GM23338 (cell line): ENCODE measurements around the gene RALY. TPM values are rescaled to one million over a fixed set of nuclear protein-coding genes. Genes with fewer than 3 reads are reported as not detected.

Source experiments
- ATAC-seq: fragments of 200-7000 bp; cut with Tn5 transposase; 3 replicates; pipeline ENCODE4 v1.9.1; 2020
- DNase-seq: peaks from one replicate; pipeline ENCODE4 v3.0.0-alpha.2; 2015; ENCODE audit warnings: low spot score
- H2AFZ ChIP-seq: fragments of 200-600 bp; sonication (generic); 2 replicates; pipeline ENCODE4 v1.8.0; 2016; ENCODE audit warnings: antibody characterized with exemption, mild to moderate bottlenecking, moderate library complexity
- H3F3A ChIP-seq: fragments of 200-600 bp; sonication (generic); replicated peaks from 2 replicates; pipeline ENCODE4 v1.8.0; 2017; ENCODE audit warnings: antibody characterized with exemption, mixed run types, low read depth
- H3K27ac ChIP-seq: fragments of 200-600 bp; sonication (generic); 2 replicates; pipeline ENCODE4 v1.6.1; 2016; ENCODE audit warnings: low read depth
- H3K27me3 ChIP-seq: fragments of 200-600 bp; sonication (generic); 2 replicates; pipeline ENCODE4 v1.8.0; 2016; ENCODE audit warnings: mild to moderate bottlenecking, mixed run types, moderate library complexity; ENCODE audit not compliant: insufficient read depth
- H3K36me3 ChIP-seq: fragments of 200-600 bp; sonication (generic); 2 replicates; pipeline ENCODE4 v1.8.0; 2016; ENCODE audit warnings: mild to moderate bottlenecking; ENCODE audit not compliant: insufficient read depth
- H3K4me1 ChIP-seq: fragments of 200-600 bp; sonication (generic); 2 replicates; pipeline ENCODE4 v1.8.0; 2016; ENCODE audit warnings: mild to moderate bottlenecking, moderate library complexity; ENCODE audit not compliant: insufficient read depth
- H3K4me2 ChIP-seq: fragments of 200-600 bp; sonication (generic); 2 replicates; pipeline ENCODE4 v1.7.1; 2017; ENCODE audit warnings: mixed run types
- H3K4me3 ChIP-seq: fragments of 200-600 bp; sonication (generic); 2 replicates; pipeline ENCODE4 v1.6.1; 2016; ENCODE audit warnings: mixed run types
- H3K79me2 ChIP-seq: fragments of 200-600 bp; sonication (generic); replicated peaks from 2 replicates; pipeline ENCODE4 v1.8.0; 2017; ENCODE audit warnings: mild to moderate bottlenecking; ENCODE audit not compliant: insufficient read depth
- H3K9me2 ChIP-seq: fragments of 200-600 bp; sonication (generic); 2 replicates; pipeline ENCODE4 v1.8.0; 2017; ENCODE audit not compliant: insufficient read depth
- H4K20me1 ChIP-seq: fragments of 200-600 bp; sonication (generic); replicated peaks from 2 replicates; pipeline ENCODE4 v1.8.0; 2017; ENCODE audit warnings: mild to moderate bottlenecking; ENCODE audit not compliant: insufficient read depth
- H3K27ac Mint-ChIP-seq: 2 replicates; pipeline ENCODE4 v1.8.0; 2020; ENCODE audit warnings: inconsistent platforms, mild to moderate bottlenecking, moderate library complexity, mixed read lengths
- H3K27me3 Mint-ChIP-seq: 3 replicates; pipeline ENCODE4 v1.8.0; 2022; ENCODE audit warnings: low read depth, mild to moderate bottlenecking, moderate library complexity, mixed read lengths, inconsistent platforms; ENCODE audit not compliant: insufficient read depth, poor library complexity
- H3K36me3 Mint-ChIP-seq: 3 replicates; pipeline ENCODE4 v1.8.0; 2021; ENCODE audit warnings: low read depth, mild to moderate bottlenecking, inconsistent platforms, moderate library complexity, mixed read lengths
- H3K4me1 Mint-ChIP-seq: 3 replicates; pipeline ENCODE4 v1.8.0; 2020; ENCODE audit warnings: mild to moderate bottlenecking, inconsistent platforms, mixed read lengths
- H3K4me3 Mint-ChIP-seq: 3 replicates; pipeline ENCODE4 v1.8.0; 2021; ENCODE audit warnings: moderate library complexity, mild to moderate bottlenecking, inconsistent platforms, mixed read lengths
- H3K9me3 Mint-ChIP-seq: 3 replicates; pipeline ENCODE4 v1.8.0; 2020; ENCODE audit warnings: moderate library complexity, mild to moderate bottlenecking, inconsistent platforms, mixed read lengths
- CTCF ChIP-seq, 2 experiments: fragments of 200-600 bp in 1 of 2; sonication (generic) in 1 of 2; conservative IDR thresholded peaks; 2 replicates each; pipeline versions ENCODE4 v1.5.1 to v1.6.1; 2016 to 2017; ENCODE audit warnings: antibody characterized with exemption in 2 of 2, low read depth in 2 of 2, mild to moderate bottlenecking in 2 of 2, moderate library complexity in 1 of 2
- ETS1 ChIP-seq: IDR thresholded peaks from 2 replicates; pipeline ENCODE4 v1.6.1; 2016; ENCODE audit warnings: antibody characterized with exemption
- ZNF114 ChIP-seq: fragments of 250-450 bp; sonication (Bioruptor Pico); IDR thresholded peaks from 2 replicates; pipeline ENCODE4 v1.5.0; 2020; ENCODE audit warnings: mild to moderate bottlenecking, moderate library complexity
- ZNF331 ChIP-seq: fragments of 250-450 bp; sonication (Bioruptor Pico); IDR thresholded peaks from 2 replicates; pipeline ENCODE4 v1.5.0; 2020; ENCODE audit warnings: low read depth, mild to moderate bottlenecking, moderate library complexity
- ZNF462 ChIP-seq: fragments of 250-450 bp; sonication (Bioruptor Pico); IDR thresholded peaks from 2 replicates; pipeline ENCODE4 v1.5.0; 2020; ENCODE audit warnings: mild to moderate bottlenecking, moderate library complexity
- polyA plus RNA-seq: library from polyadenylated mRNA; unstranded; fragments of >200 nt; fragmentation: Nextera tagmentation; extraction: Ambion mirVana; gene quantifications from 2 replicates; pipeline ENCODE4 v1.2.1, GENCODE V29; 2016
- total RNA-seq: library from RNA; depleted of rRNA; stranded (reverse); fragments of >200 nt; shearing (Covaris generic); gene quantifications from 2 replicates; pipeline ENCODE4 v1.2.3, GENCODE V29; 2014

RALY gene
- total and polyA plus RNA-seq, 2 experiments from 2014 or later: 144 to 167 TPM

- TF ChIP-seq ZNF462 (no peak), ETS1 (no peak)
Observed at GRCh38 chr20:34055290-34055689, 61.6 kb downstream of the RALY start (continued).

- no peak overlapping the region for H3K4me3 Mint-ChIP-seq
- Histone ChIP-seq H3K4me3 (no peak overlapping the region), H4K20me1 (peaks cover 82% of the 10 kb centered on the region), H2AFZ (no peak overlapping the region), H3K36me3 (no peaks in the 10 kb centered on the region), H3K27ac (no peak overlapping the region), H3K9me2 (no peaks in the 10 kb centered on the region), H3K4me1 (no peaks in the 10 kb centered on the region; the same call in 1 of the 2 replicates), H3K79me2 (peaks cover 94% of the 10 kb centered on the region), H3K4me2 (no peak overlapping the region), H3F3A (no peaks in the 10 kb centered on the region), H3K27me3 (no peaks in the 10 kb centered on the region)
- no peaks in the 10 kb centered on the region for H3K36me3 Mint-ChIP-seq
- no peak; the same call in 2 of the 3 replicates for ATAC-seq
- peaks cover 8% of the 10 kb centered on the region for H3K4me1 Mint-ChIP-seq
- H3K27me3 Mint-ChIP-seq: peaks cover 2% of the 10 kb centered on the region
- no peak for DNase-seq
- no peaks in the 10 kb centered on the region for H3K9me3 Mint-ChIP-seq
- H3K27ac Mint-ChIP-seq: no peak overlapping the region
- no peak for TF ChIP-seq ZNF331 (CRISPR knock-in tag)
- no peak for TF ChIP-seq CTCF (conservative IDR thresholded peaks at IDR 0.05; ENCODE audit: low read depth in 2 of 2)
- TF ChIP-seq ZNF114 (CRISPR knock-in tag): no peak
- no peak for TF ChIP-seq ZNF462
Observed at GRCh38 chr20:34058831-34059230, 65.1 kb downstream of the RALY start.
